Suprapubic skin (tissue), 3 donors: ENCODE measurements around the gene VTI1A.

Experiments
- CTCF ChIP-seq, 2 donors: fragments of 200-600 bp in 1 of 2; fragments of 450-650 bp in 1 of 2; sonication (generic) in 1 of 2; IDR thresholded peaks; one replicate each; pipeline ENCODE4 v1.5.1; 2016 to 2019; ENCODE audit warnings: antibody characterized with exemption in 2 of 2, mild to moderate bottlenecking in 1 of 2, moderate library complexity in 1 of 2
- POLR2AphosphoS5 ChIP-seq, 3 donors: sonication (generic); formaldehyde crosslinking; IDR thresholded peaks; one replicate each; pipeline ENCODE4 v1.6.1; 2017; ENCODE audit warnings: antibody characterized with exemption in 3 of 3

DNA sequence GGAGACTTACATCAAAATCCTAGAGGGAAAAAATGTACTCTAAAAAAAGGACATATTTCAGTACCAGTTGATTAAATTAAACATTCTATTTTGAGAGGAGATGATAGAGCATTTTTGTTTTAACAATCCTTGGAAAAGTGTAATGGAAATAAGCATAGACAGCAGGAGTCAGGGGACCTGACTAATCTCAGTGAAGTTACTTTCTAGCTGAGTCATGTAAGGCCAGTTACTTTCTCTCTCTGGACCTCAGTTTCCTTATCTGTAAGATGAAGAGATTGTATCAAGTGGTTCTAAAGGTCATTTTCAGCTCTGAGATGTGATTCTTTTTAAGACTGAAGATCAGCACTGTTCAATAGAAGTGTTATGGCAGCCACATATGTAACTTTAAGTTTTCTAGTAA lies 44.1 kb downstream of the VTI1A start:
- TF ChIP-seq POLR2AphosphoS5 (IDR thresholded peaks at IDR 0.05), result no peak
- no peak for TF ChIP-seq CTCF (IDR thresholded peaks at IDR 0.05)
